Stimulated activated CD4-positive, alpha-beta T cell treated with anti-CD3 and anti-CD28 coated beads, Interleukin-12 subunit alpha, Interleukin-12 subunit beta, amount 100 ng/mL, for 4 hours (primary cell): Measurements from ENCODE around the gene CCNF.
"Not testable (repeated sequence)": the region's sequence is repeated elsewhere in the genome, so short reads cannot be mapped to it uniquely, and the experiment has no call there.

Experiments used
- DNase-seq: peaks from one replicate; pipeline ENCODE4 v3.0.0-alpha.2; 2020

Gene CCNF

GRCh38 chr16:2429034-2429770 lies at the start of gene CCNF:
Gene CCNF (plus strand): TSS chr16:2429447. CDS start chr16:2429482, 35 bp downstream.
- peak; percentile 98 for DNase-seq

GRCh38 chr16:2383501-2383900 lies 45.7 kb upstream of the CCNF start:
- no peak for DNase-seq

GRCh38 chr16:2384426-2384825 lies 44.8 kb upstream of the CCNF start:
- no peak for DNase-seq

GRCh38 chr16:2385190-2385836 lies 43.9 kb upstream of the CCNF start:
- no peak for DNase-seq

- DNase-seq: not testable (repeated sequence)
These were observed 43.3 kb upstream of the CCNF start for GRCh38 chr16:2385982-2386381.

GRCh38 chr16:2386990-2387389 lies 42.3 kb upstream of the CCNF start:
- DNase-seq: no peak

GRCh38 chr16:2388139-2388874 lies 40.9 kb upstream of the CCNF start:
- no peak for DNase-seq

GRCh38 chr16:2388875-2389433 lies 40.3 kb upstream of the CCNF start:
- no peak for DNase-seq

- no peak for DNase-seq
These were observed 37.2 kb upstream of the CCNF start for GRCh38 chr16:2392025-2392424.

GRCh38 chr16:2398520-2398919 lies 30.7 kb upstream of the CCNF start:
- DNase-seq: no peak

- DNase-seq: no peak
These were observed 25.1 kb upstream of the CCNF start for GRCh38 chr16:2404099-2404498.

- DNase-seq: no peak
These were observed 14.2 kb upstream of the CCNF start for GRCh38 chr16:2415085-2415484.

GRCh38 chr16:2420035-2420434 lies 9.2 kb upstream of the CCNF start:
- no peak for DNase-seq

GRCh38 chr16:2422123-2422867 lies 7.0 kb upstream of the CCNF start:
- no peak for DNase-seq

- no peak for DNase-seq
These were observed 4.9 kb upstream of the CCNF start for GRCh38 chr16:2424061-2425007.

- no peak for DNase-seq
These were observed 4.2 kb upstream of the CCNF start for GRCh38 chr16:2425008-2425518.

- no peak for DNase-seq
These were observed 3.3 kb upstream of the CCNF start for GRCh38 chr16:2425825-2426430.

- DNase-seq: no peak
These were observed 2.3 kb upstream of the CCNF start for GRCh38 chr16:2426941-2427361.

GRCh38 chr16:2427526-2427925 lies 1.7 kb upstream of the CCNF start:
- no peak for DNase-seq

GRCh38 chr16:2428051-2428783 lies 1.0 kb upstream of the CCNF start:
- peak; percentile 5 for DNase-seq

GRCh38 chr16:2428784-2429033 lies 538 bp upstream of the CCNF start:
- no peak for DNase-seq
